CD1c-positive myeloid dendritic cell (primary cell): ENCODE results near the gene TMEM151A.
"Not testable (repeated sequence)": the region's sequence is repeated elsewhere in the genome, so short reads cannot be mapped to it uniquely, and the experiment has no call there.

Source experiments
- DNase-seq: peaks from one replicate; pipeline ENCODE4 v3.0.0-alpha.2; 2016; ENCODE audit errors: extremely low spot score

Gene TMEM151A

GRCh38 chr11:66267379-66268243, 24.1 kb upstream of the TMEM151A start:
- DNase-seq, result peak; percentile 87

GRCh38 chr11:66268244-66268951, 23.3 kb upstream of the TMEM151A start, which contains the start of gene RAB1B:
TSS of gene RAB1B (plus strand) at chr11:66268639. CDS start at chr11:66268680, 41 bp downstream.
- peak; percentile 100 for DNase-seq

GRCh38 chr11:66268952-66269905, 22.5 kb upstream of the TMEM151A start:
- DNase-seq, result peak; percentile 62

GRCh38 chr11:66271816-66272215, 19.9 kb upstream of the TMEM151A start:
- DNase-seq, result no peak

- DNase-seq, result no peak
These were observed 19.1 kb upstream of the TMEM151A start for GRCh38 chr11:66272596-66272995.

GRCh38 chr11:66274219-66274618, 17.5 kb upstream of the TMEM151A start:
- no peak for DNase-seq

- no peak for DNase-seq
These were observed 16.3 kb upstream of the TMEM151A start for GRCh38 chr11:66275396-66275795.

GRCh38 chr11:66275984-66276612, 15.6 kb upstream of the TMEM151A start:
- DNase-seq, result no peak

- not testable (repeated sequence) for DNase-seq
These were observed 15.1 kb upstream of the TMEM151A start for GRCh38 chr11:66276619-66277018.

GRCh38 chr11:66277064-66277463, 14.6 kb upstream of the TMEM151A start:
- not testable (repeated sequence) for DNase-seq

GRCh38 chr11:66277471-66278362, 14.0 kb upstream of the TMEM151A start, which contains the start of gene CNIH2:
TSS of gene CNIH2 (plus strand) at chr11:66278175. CDS start at chr11:66278457, 282 bp downstream.
- DNase-seq, result peak; percentile 38

GRCh38 chr11:66278363-66279091, 13.2 kb upstream of the TMEM151A start:
- DNase-seq, result no peak

GRCh38 chr11:66279092-66279734, 12.5 kb upstream of the TMEM151A start:
- no peak for DNase-seq

- DNase-seq, result no peak
These were observed 11.3 kb upstream of the TMEM151A start for GRCh38 chr11:66280428-66280827.

GRCh38 chr11:66281001-66281400, 10.7 kb upstream of the TMEM151A start:
- no peak for DNase-seq

- DNase-seq, result no peak
These were observed 9.8 kb upstream of the TMEM151A start for GRCh38 chr11:66281776-66282467.

- DNase-seq, result peak; percentile 99
These were observed 8.9 kb upstream of the TMEM151A start for GRCh38 chr11:66282468-66283455.
